Measurements from ENCODE around the gene EXD1. TPM values are rescaled to one million over a fixed set of nuclear protein-coding genes. Genes with fewer than 3 reads are reported as not detected.

The EXD1 gene
- total RNA-seq, 2 experiments from 2014 or later, result not detected

DNA sequence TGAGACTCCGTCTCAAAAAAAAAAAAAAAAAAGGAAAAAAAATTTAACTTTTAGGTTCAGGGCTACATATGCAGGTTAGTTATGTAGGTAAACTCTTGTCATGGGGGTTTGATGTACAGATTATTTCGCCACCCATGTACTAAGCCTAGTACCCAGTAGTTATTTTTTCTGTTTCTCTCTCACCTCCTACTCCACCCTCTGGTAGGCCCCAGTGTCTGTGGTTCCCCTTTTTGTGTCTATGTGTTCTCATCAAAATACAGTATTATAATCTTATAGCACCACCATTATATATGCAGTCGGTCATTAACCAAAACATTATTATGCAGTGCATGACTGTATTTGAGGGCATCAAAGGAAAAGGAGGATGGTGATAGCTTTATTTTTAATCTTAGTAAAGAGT, 47.8 kb upstream of the EXD1 start:
- DNase-seq (ENCODE audit: low spot score), result no peak
- Histone ChIP-seq H3K27ac (ENCODE audit: low read depth, low read length, poor library complexity, severe bottlenecking) (no peak overlapping the region), H4K20me1 (ENCODE audit: insufficient read depth, low read length) (no peaks in the 10 kb centered on the region), H3K4me2 (ENCODE audit: low read length) (no peak overlapping the region), H3K4me1 (ENCODE audit: insufficient read depth, low read length, poor library complexity, severe bottlenecking) (peaks cover 12% of the 10 kb centered on the region), H2AFZ (ENCODE audit: low read length) (no peak overlapping the region), H3K9me2 (ENCODE audit: insufficient read depth, low read length) (no peaks in the 10 kb centered on the region), H3K36me3 (ENCODE audit: insufficient read depth, low read length) (peaks cover 25% of the 10 kb centered on the region), H3K9me3 (ENCODE audit: low read length) (no peaks in the 10 kb centered on the region), H3K79me2 (ENCODE audit: insufficient read depth, low read depth, low read length) (no peaks in the 10 kb centered on the region), H3K4me3 (ENCODE audit: low read depth, low read length, poor library complexity, severe bottlenecking) (no peak overlapping the region)
- intact Hi-C loops (cut with micrococcal nuclease; ENCODE audit: unreplicated experiment), result no loop called here
- BruUV-seq (replicated peaks), result no TSS peak
- ChIA-PET CTCF (ENCODE audit: unreplicated experiment) (no interaction called here), POLR2A (interaction anchor here (0.7 kb wide), 2 partner anchors 29 to 47 kb away, joined by 3 to 5 read pairs; partner anchors contain the start of gene CHP1)
- TF ChIP-seq, protein P1, sequence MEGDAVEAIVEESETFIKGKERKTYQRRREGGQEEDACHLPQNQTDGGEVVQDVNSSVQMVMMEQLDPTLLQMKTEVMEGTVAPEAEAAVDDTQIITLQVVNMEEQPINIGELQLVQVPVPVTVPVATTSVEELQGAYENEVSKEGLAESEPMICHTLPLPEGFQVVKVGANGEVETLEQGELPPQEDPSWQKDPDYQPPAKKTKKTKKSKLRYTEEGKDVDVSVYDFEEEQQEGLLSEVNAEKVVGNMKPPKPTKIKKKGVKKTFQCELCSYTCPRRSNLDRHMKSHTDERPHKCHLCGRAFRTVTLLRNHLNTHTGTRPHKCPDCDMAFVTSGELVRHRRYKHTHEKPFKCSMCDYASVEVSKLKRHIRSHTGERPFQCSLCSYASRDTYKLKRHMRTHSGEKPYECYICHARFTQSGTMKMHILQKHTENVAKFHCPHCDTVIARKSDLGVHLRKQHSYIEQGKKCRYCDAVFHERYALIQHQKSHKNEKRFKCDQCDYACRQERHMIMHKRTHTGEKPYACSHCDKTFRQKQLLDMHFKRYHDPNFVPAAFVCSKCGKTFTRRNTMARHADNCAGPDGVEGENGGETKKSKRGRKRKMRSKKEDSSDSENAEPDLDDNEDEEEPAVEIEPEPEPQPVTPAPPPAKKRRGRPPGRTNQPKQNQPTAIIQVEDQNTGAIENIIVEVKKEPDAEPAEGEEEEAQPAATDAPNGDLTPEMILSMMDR (conservative IDR thresholded peaks at IDR 0.05; ENCODE audit: low read length), result no peak
- TF ChIP-seq EZH2phosphoT487 (IDR thresholded peaks at IDR 0.05; ENCODE audit: borderline replicate concordance, low read depth, low read length), result no peak

DNA sequence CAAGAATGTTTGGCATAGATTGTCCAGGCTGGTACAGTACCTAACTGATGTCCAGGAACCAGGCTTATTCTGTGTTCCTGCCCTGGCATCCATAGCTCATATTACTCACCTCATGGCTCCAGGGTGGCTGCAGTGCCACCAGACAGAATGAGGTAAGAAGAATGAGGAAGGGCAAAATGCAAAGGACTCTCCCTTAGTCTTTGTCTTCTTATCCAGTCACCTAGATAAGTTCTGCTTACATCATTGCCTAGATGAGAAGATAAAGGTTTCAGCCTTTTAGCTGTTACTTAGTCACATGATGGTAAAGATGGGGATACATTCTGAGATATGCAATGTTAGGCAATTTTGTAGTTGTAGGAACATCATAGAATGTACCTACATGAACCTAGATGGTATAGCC, 46.3 kb upstream of the EXD1 start:
- Histone ChIP-seq H3K27ac (ENCODE audit: low read depth, low read length, poor library complexity, severe bottlenecking) (no peak overlapping the region), H3K9me3 (ENCODE audit: low read length) (no peaks in the 10 kb centered on the region), H2AFZ (ENCODE audit: low read length) (no peak overlapping the region), H3K4me1 (ENCODE audit: insufficient read depth, low read length, poor library complexity, severe bottlenecking) (no peaks in the 10 kb centered on the region), H3K4me2 (ENCODE audit: low read length) (no peak overlapping the region), H3K4me3 (ENCODE audit: low read depth, low read length, poor library complexity, severe bottlenecking) (no peak overlapping the region), H3K36me3 (ENCODE audit: insufficient read depth, low read length) (peaks cover 26% of the 10 kb centered on the region), H4K20me1 (ENCODE audit: insufficient read depth, low read length) (no peaks in the 10 kb centered on the region), H3K9me2 (ENCODE audit: insufficient read depth, low read length) (no peaks in the 10 kb centered on the region), H3K79me2 (ENCODE audit: insufficient read depth, low read depth, low read length) (no peaks in the 10 kb centered on the region)
- DNase-seq (ENCODE audit: low spot score), result no peak
- TF ChIP-seq, protein P1 (conservative IDR thresholded peaks at IDR 0.05; ENCODE audit: low read length), result no peak
- TF ChIP-seq EZH2phosphoT487 (IDR thresholded peaks at IDR 0.05; ENCODE audit: borderline replicate concordance, low read depth, low read length), result no peak
- intact Hi-C loops (cut with micrococcal nuclease; ENCODE audit: unreplicated experiment), result no loop called here
- POLR2A ChIA-PET, result no interaction called here
- no TSS peak for BruUV-seq (replicated peaks)
- CTCF ChIA-PET (ENCODE audit: unreplicated experiment), result no interaction called here

DNA sequence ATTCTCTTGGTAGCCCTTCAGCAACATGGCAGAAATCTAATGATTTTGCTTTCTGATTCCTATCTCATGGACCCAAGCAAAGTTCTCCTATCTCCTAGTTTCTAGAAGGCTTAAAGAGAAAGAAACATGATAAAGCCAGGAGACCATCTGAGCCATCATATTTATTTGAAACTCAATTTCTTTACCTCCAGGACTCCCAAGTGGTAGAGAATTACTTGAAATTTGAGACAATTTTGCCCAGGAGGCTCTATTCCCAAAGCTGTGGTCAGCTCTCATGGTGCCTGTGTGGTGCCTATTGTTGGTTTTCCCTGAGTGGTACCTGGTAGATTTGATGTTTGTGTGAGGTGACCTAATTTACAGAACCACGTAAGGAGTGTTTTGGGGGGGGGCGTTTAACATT, 39.3 kb upstream of the EXD1 start:
- POLR2A ChIA-PET, result interaction anchor here (0.6 kb wide), 1 partner anchor 62 kb away, joined by 3 read pairs; the partner anchor contains the start of genes NUSAP1 and OIP5
- BruUV-seq (replicated peaks), result no TSS peak
- no peak overlapping the region for H3K4me2 ChIP-seq (ENCODE audit: low read length)

More for the DNA sequence above, 39.3 kb upstream of the EXD1 start:
- Histone ChIP-seq H3K36me3 (ENCODE audit: insufficient read depth, low read length) (peaks cover 15% of the 10 kb centered on the region), H3K9me3 (ENCODE audit: low read length) (no peaks in the 10 kb centered on the region), H3K9me2 (ENCODE audit: insufficient read depth, low read length) (no peaks in the 10 kb centered on the region), H4K20me1 (ENCODE audit: insufficient read depth, low read length) (no peaks in the 10 kb centered on the region), H3K4me3 (ENCODE audit: low read depth, low read length, poor library complexity, severe bottlenecking) (no peak overlapping the region), H3K27ac (ENCODE audit: low read depth, low read length, poor library complexity, severe bottlenecking) (no peak overlapping the region), H3K4me1 (ENCODE audit: insufficient read depth, low read length, poor library complexity, severe bottlenecking) (no peaks in the 10 kb centered on the region), H3K79me2 (ENCODE audit: insufficient read depth, low read depth, low read length) (no peaks in the 10 kb centered on the region), H2AFZ (ENCODE audit: low read length) (no peak overlapping the region)
- intact Hi-C loops (cut with micrococcal nuclease; ENCODE audit: unreplicated experiment), result no loop called here
- CTCF ChIA-PET (ENCODE audit: unreplicated experiment), result no interaction called here
- no peak for DNase-seq (ENCODE audit: low spot score)
- TF ChIP-seq EZH2phosphoT487 (IDR thresholded peaks at IDR 0.05; ENCODE audit: borderline replicate concordance, low read depth, low read length), result no peak
- TF ChIP-seq, protein P1 (conservative IDR thresholded peaks at IDR 0.05; ENCODE audit: low read length), result no peak

All from OCI-LY7 (cell line).